ENCODE results near the gene DNAJC6.
A peak's percentile ranks its signal among the peaks of the same experiment; 100 is the strongest.

DNAJC6 gene

DNA sequence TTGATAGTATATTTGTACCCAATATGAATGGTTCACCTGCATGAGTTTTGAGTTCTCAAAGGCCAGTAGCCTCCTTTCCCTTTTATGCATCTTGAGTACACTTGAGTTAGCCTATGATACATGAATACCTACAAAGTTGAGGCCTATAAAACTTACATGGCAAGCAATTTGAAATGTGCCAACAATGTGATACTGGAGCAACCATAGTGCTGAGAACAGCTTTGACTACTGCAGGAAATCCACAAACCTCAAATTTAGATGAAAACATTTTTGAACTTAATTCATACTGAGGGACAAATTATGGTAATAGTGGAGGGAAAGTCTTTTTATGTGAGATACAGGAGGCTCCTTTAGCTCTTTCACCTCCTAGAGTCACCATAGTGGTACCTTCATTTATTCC lies 148.5 kb downstream of the DNAJC6 start:
- H3K27ac ChIP-seq, result no peak overlapping the region
- TF ChIP-seq, protein P1, sequence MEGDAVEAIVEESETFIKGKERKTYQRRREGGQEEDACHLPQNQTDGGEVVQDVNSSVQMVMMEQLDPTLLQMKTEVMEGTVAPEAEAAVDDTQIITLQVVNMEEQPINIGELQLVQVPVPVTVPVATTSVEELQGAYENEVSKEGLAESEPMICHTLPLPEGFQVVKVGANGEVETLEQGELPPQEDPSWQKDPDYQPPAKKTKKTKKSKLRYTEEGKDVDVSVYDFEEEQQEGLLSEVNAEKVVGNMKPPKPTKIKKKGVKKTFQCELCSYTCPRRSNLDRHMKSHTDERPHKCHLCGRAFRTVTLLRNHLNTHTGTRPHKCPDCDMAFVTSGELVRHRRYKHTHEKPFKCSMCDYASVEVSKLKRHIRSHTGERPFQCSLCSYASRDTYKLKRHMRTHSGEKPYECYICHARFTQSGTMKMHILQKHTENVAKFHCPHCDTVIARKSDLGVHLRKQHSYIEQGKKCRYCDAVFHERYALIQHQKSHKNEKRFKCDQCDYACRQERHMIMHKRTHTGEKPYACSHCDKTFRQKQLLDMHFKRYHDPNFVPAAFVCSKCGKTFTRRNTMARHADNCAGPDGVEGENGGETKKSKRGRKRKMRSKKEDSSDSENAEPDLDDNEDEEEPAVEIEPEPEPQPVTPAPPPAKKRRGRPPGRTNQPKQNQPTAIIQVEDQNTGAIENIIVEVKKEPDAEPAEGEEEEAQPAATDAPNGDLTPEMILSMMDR (IDR thresholded peaks at IDR 0.05), result no peak
- TF ChIP-seq ZFX (IDR thresholded peaks at IDR 0.05; ENCODE audit: borderline replicate concordance), result no peak

DNA sequence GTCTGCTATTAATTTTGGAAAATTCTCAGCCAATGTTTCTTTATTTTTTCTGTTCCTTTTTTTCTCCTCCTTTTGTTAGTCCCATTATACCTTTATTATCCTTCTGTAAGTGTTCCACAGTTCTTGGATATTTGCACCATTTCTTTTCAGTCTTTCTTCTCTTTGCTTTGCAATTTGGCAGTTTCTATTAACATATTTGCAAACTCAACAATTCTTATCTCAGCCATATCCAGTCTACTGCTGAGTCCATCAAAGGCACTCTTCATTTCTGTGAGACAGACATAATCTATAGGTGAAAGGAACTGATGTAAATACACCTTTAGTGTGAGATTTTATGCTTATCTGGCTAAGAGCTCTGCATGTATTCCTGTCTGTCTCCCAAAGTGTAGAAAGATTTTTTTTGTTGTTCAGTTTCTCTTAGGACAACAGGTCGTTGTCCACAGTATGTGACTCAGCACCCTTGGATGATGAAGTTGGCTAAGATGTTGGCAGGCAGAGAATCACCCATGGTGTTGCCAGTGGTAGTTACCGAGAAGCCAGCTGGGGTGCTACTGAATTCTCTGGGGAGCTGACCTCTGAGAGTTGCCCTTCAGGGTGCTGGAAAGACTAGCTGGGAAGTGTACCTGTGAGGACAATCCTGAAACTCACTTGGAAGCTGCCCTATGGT lies 149.5 kb downstream of the DNAJC6 start:
- TF ChIP-seq, protein P1 (IDR thresholded peaks at IDR 0.05), result no peak
- no peak for TF ChIP-seq ZFX (IDR thresholded peaks at IDR 0.05; ENCODE audit: borderline replicate concordance)
- H3K27ac ChIP-seq, result no peak overlapping the region

DNA sequence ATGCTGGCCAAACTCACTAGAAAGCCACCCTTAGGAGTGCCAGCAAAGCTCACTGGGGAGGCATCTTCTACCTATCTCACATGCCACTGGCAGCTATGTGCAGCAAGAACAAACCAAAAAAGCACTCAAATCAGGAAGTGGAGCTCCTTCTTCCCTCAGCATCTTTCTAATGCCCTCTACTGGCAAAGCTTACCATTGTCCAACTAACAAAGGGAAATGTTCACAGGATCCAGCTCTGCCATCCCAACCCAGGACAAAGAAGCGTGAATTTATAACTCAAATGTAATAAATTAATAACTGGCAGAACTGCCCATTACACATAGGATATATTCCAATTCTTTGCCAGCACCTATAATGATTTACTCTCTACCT lies 150.0 kb downstream of the DNAJC6 start:
- no peak for TF ChIP-seq ZFX (IDR thresholded peaks at IDR 0.05; ENCODE audit: borderline replicate concordance)
- TF ChIP-seq, protein P1 (IDR thresholded peaks at IDR 0.05), result peak; percentile 71
- no peak overlapping the region for H3K27ac ChIP-seq

Measured in 22Rv1 (cell line).